HEK293T (cell line): ENCODE measurements around the gene TTLL1.
A peak's percentile ranks its signal among the peaks of the same experiment; 100 is the strongest.

Experiments used
- BHLHE40 ChIP-seq: fragments of 450-650 bp; IDR thresholded peaks from 2 replicates; pipeline ENCODE4 v1.6.1; 2016; ENCODE audit warnings: mild to moderate bottlenecking, moderate library complexity, borderline replicate concordance
- ELF4 ChIP-seq: fragments of 450-650 bp; IDR thresholded peaks from 2 replicates; pipeline ENCODE4 v1.6.1; 2017; ENCODE audit warnings: antibody characterized with exemption
- LEF1 ChIP-seq: fragments of 450-650 bp; IDR thresholded peaks from 2 replicates; pipeline ENCODE4 v1.6.1; 2017; ENCODE audit warnings: mild to moderate bottlenecking, borderline replicate concordance
- SP1 ChIP-seq: fragments of 450-650 bp; IDR thresholded peaks from 2 replicates; pipeline ENCODE4 v1.6.1; 2017
- SUZ12 ChIP-seq: fragments of 450-650 bp; IDR thresholded peaks from 2 replicates; pipeline ENCODE4 v1.6.1; 2016; ENCODE audit warnings: mild to moderate bottlenecking

DNA sequence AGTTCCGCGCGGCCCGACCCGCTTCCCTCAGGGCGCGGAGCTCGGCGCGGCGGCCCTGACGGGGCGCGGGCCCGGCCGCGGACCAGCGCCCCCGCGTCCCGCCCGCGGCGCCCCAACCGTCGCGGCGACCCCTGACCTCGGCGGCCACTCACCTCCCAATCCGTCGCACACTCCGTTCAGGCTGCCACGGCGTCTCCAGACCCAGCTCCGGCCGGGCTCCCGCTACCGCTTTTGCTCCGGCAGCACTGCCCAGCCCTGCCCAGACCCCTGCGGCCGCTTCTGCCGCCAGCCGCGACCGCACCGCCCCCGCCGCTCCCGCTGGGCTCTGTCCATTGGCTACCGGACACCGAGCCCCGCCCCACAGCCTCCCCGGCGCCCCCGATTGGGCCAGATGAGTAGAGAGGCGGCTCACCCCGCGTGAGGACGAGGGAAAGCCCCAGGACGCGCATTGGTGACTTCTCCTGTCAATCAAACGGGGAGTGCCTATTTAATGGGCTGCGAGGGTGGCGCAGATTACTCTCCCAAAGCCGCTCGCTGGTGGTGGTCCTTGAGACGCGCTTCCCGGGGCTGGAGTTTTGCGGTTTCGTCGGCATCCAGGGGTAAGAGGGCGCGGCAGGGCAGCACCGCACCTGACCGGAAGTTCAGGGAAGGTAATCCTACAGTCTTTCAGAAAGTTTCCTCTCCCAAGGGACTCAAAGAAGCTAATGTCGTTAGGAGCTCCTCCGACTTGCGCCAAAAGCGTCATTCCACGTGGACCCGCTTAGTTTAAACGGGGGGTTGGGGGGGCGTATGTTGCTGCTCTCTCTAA, 74.1 kb downstream of the TTLL1 start, which contains the start of gene PACSIN2:
- TF ChIP-seq ELF4 (peak; percentile 84), SUZ12 (no peak), LEF1 (no peak), BHLHE40 (no peak), SP1 (no peak)
